HG02981 (cell line): ENCODE results near the gene PDE3B.

Experiments
- ATAC-seq: cut with Tn5 transposase; IDR thresholded peaks from one replicate; pipeline ENCODE4 v1.9.1; 2021; ENCODE audit warnings: mild to moderate bottlenecking, moderate library complexity; ENCODE audit not compliant: unreplicated experiment

The PDE3B gene

DNA sequence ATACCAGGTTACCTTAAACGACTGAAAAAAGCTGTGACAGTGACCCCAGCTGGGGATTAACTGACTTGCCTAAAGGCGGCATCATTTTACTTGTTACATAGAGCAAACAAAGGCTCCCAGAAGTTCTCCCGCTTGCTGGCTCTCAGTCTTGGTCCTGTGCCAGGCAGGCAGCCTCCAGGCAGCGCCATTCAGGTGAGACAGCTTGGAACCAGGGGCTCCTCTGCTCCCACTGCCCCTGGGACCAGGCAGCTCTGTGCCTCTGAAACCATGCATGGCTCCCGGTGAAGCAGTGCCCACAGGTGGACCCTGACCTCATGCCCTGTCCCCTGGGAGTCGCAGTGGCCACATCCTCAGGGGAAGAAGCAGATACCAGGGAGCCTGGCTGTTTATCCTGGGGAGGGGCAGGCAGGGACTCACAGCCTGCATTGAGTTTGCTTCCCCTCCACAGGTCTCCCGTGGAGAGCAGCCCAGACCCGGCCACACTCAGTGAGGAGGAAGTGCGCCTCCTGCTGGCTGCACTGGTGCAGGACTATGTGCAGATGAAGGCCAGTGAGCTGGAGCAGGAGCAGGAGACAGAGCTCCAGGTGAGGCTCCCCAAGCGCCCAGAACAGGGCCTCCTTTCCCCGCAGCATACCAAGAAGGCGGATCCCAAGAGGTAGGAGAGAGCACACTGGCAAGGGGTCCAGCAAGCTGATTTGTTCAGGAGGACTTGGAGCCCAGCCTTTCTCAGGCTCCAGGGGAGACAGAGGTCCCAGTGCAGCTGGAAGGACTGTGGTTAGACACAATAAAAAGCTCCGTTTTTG lies 264.0 kb downstream of the PDE3B start:
- ATAC-seq: peak; percentile 41

DNA sequence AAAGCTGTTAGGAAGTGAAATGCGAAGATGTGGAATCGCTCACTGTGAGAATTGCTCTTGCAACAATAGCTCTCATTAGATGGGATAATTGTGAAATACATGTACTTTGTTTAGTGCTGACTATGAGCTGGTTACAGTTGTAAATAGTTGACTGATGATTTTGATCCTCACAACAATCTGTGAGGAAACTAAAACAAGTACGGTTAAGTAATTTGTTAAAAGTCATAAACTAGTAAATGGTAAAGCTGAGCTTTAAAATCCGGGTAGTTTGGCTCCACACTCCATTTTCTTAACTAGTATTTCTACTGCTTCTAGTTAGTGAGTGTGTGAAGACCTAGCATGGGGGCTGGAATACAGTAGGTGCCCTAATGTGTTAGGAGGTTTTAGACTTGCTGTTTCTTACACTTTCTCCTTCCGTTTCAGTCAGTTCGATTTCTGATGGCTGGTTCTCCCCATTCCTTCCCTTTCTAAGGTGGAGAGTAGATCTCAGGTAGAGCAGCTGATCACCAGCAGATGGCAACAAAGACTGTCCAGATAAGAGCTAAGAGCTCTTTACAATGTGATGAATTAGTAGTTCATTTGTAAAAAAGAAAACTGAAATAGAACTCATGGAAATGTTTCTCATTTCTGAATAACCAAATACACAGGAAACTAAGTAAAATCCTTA lies 264.7 kb downstream of the PDE3B start:
- no peak for ATAC-seq

DNA sequence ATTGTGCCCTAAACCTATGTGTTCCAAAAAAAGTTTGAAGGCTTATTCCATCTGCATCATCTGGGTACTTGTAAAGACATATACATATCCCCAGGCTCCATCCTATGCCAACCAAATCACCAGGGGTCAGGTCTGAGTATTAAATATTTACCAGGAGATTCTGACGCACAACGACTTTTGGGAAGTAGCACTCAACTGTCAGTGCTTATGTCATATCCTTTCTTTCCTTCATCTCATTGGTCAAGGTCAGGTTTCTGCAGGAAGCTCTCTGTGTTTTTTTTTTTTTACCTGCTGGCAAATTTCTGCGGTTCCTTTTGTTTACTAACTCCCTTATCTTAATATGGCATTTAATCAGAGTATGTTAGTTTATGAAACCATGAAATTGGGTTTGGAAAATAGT lies 270.9 kb downstream of the PDE3B start:
- no peak for ATAC-seq

DNA sequence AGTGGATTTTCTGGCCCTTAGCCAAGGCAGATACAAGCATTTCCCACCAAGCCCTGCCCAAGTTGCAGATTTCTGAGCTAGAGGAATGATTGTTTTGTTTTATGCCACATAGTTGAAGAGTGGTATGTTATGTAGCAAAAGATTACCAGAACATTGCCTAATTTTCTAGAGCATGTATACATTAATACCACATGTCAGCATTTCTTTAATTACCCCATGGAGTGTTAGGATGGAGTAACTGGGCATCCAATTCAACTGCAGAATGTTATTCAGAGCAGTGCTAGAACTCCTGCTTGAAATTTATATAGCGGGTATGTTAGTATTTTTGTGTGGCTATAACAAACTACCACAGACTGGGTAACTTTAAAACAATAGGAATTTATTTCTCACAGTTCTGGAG lies 272.8 kb downstream of the PDE3B start:
- no peak for ATAC-seq
